Measurements from ENCODE around the gene TRAK1.
A peak's percentile ranks its signal among the peaks of the same experiment; 100 is the strongest.

TRAK1 gene

GRCh38 chr3:42191443-42191747 lies 100.2 kb downstream of the TRAK1 start:
- no peak for DNase-seq
- intact Hi-C loops (cut with DNase I), result loop anchor here (1.0 to 5.0 kb wide), 3 partner anchors 43 to 299 kb away; no protein-coding TSS in a partner anchor

GRCh38 chr3:42192334-42193200 lies 101.4 kb downstream of the TRAK1 start:
- intact Hi-C loops (cut with DNase I), result loop anchor here (5.0 kb wide), 1 partner anchor 300 kb away; no protein-coding TSS in a partner anchor
- DNase-seq, result no peak

GRCh38 chr3:42194943-42195510 lies 103.9 kb downstream of the TRAK1 start:
- intact Hi-C loops (cut with DNase I), result loop anchor here (5.0 kb wide), 1 partner anchor 303 kb away; no protein-coding TSS in a partner anchor
- DNase-seq, result no peak

- DNase-seq, result no peak
- intact Hi-C loops (cut with DNase I), result no loop called here
These were observed 104.7 kb downstream of the TRAK1 start for GRCh38 chr3:42195879-42196330.

- intact Hi-C loops (cut with DNase I), result no loop called here
- DNase-seq, result no peak
These were observed 107.6 kb downstream of the TRAK1 start for GRCh38 chr3:42198709-42199108.

GRCh38 chr3:42202217-42202865 lies 111.2 kb downstream of the TRAK1 start:
- intact Hi-C loops (cut with DNase I), result no loop called here
- DNase-seq, result peak in 1 of 10 donors; percentile 76

GRCh38 chr3:42204867-42205599 lies 113.9 kb downstream of the TRAK1 start:
- intact Hi-C loops (cut with DNase I), result no loop called here
- no peak for DNase-seq

GRCh38 chr3:42205800-42206514 lies 114.8 kb downstream of the TRAK1 start:
- no peak for DNase-seq
- intact Hi-C loops (cut with DNase I), result no loop called here

- intact Hi-C loops (cut with DNase I), result no loop called here
- no peak for DNase-seq
These were observed 118.8 kb downstream of the TRAK1 start for GRCh38 chr3:42209917-42210316.

GRCh38 chr3:42210726-42211125 lies 119.6 kb downstream of the TRAK1 start:
- no peak for DNase-seq
- intact Hi-C loops (cut with DNase I), result no loop called here

GRCh38 chr3:42213417-42213816 lies 122.3 kb downstream of the TRAK1 start:
- intact Hi-C loops (cut with DNase I), result no loop called here
- no peak for DNase-seq

- intact Hi-C loops (cut with DNase I), result no loop called here
- no peak for DNase-seq
These were observed 122.9 kb downstream of the TRAK1 start for GRCh38 chr3:42214064-42214463.

- intact Hi-C loops (cut with DNase I), result no loop called here
- no peak for DNase-seq
These were observed 123.6 kb downstream of the TRAK1 start for GRCh38 chr3:42214565-42215283.

- no peak for DNase-seq
- intact Hi-C loops (cut with DNase I), result no loop called here
These were observed 125.1 kb downstream of the TRAK1 start for GRCh38 chr3:42216302-42216701.

- intact Hi-C loops (cut with DNase I), result no loop called here
- DNase-seq, result peak in 1 of 10 donors; percentile 59
These were observed 125.8 kb downstream of the TRAK1 start for GRCh38 chr3:42216931-42217333.

- intact Hi-C loops (cut with DNase I), result no loop called here
- no peak for DNase-seq
These were observed 129.4 kb downstream of the TRAK1 start for GRCh38 chr3:42220436-42221121.

- intact Hi-C loops (cut with DNase I), result no loop called here
- peak in 2 of 10 donors; percentile 61 to 75 for DNase-seq
These were observed 132.0 kb downstream of the TRAK1 start for GRCh38 chr3:42222942-42223693.

- DNase-seq, result no peak
- intact Hi-C loops (cut with DNase I), result no loop called here
These were observed 133.0 kb downstream of the TRAK1 start for GRCh38 chr3:42224178-42224577.

Measured in posterior cingulate gyrus (tissue), 11 donors.